ENCODE results near the gene EDRF1. TPM values are rescaled to one million over a fixed set of nuclear protein-coding genes. Genes with fewer than 3 reads are reported as not detected.

EDRF1 gene
- total and polyA plus RNA-seq, 2 of the 8 experiments (the other 6 are each of a cell fraction or from before 2014, with no cell fraction given) = 19.9 to 37.8 TPM

- no peak for TF ChIP-seq GABPA (IDR thresholded peaks at IDR 0.05; ENCODE audit: borderline replicate concordance, insufficient read depth, low read length)
- no peak for TF ChIP-seq POU5F1 (IDR thresholded peaks at IDR 0.05; ENCODE audit: low read depth, low read length)
- no peak for TF ChIP-seq HDAC2 (IDR thresholded peaks at IDR 0.05; ENCODE audit: borderline replicate concordance in 1 of 2, low read depth in 2 of 2, low read length in 2 of 2)
These were observed 80.1 kb downstream of the EDRF1 start (continued) for GRCh38 chr10:125799451-125800182.
